HG03354 (cell line): ENCODE data around the gene ACTR3.

Experiments used
- ATAC-seq: cut with Tn5 transposase; IDR thresholded peaks from one replicate; pipeline ENCODE4 v1.9.1; 2021; ENCODE audit warnings: mild to moderate bottlenecking; ENCODE audit not compliant: unreplicated experiment, poor library complexity, severe bottlenecking

The ACTR3 gene

DNA sequence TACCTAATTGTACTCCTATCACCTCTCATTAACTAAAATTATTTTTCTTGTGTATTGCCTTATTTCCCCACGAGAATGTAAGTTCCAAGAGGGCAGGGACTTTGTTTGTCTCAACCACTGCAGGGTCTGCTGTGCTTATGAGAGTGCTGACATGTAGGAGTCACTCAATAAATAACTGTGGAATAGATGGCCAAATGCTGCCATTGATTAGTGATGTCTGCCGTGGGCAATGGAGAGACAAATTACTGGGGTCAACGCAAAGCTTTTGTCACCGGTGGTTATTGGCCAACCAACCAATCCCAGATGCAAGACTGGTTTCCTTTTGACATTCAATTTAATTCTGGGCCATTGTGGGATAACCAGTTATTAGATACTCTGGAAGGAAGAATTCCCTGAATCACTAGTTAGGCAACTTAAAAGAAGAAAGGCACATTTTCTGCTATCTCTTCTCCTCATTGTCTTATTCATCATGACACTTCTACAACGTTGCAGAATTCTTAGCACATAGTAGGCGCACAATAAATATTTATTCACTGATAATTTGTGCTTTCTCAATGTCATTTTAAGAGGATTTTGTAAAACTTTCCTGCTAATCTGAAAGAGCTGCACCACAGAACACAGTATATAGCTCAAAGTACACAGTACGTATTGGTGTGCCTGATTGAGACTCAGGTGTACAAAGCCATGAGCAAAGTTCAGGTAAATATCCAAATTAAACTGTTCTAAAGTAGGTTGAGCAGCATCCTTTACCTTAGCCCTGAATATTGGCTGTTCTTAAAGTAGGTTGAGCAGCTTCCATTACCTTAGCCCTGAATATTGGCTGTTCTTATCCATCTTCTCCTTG lies 95.9 kb downstream of the ACTR3 start:
- no peak for ATAC-seq

DNA sequence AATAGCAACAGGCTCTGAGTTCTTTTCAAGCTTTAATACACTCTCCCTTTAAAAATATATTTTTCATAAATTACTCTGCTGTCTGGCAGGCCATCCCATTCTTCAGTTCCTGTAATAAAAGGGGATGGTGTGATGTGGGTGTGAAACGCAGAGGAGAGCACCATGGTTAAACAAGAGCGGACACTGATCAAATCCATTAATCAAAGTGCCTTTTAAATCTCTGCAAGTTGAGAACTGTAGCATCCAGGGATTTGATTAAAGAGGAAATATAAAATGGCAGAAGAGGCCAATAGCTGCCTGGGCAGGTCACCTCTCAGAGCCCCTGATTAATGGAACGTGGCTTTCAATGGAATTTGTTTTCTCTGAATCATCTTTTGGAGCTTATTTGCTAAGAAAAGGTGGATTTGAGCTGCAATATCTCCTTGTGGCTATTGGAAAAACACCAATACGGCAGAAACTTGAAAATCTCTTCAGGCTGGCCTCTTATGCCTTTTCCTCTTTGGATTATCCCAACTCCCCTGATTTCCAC lies 96.9 kb downstream of the ACTR3 start:
- ATAC-seq: no peak

DNA sequence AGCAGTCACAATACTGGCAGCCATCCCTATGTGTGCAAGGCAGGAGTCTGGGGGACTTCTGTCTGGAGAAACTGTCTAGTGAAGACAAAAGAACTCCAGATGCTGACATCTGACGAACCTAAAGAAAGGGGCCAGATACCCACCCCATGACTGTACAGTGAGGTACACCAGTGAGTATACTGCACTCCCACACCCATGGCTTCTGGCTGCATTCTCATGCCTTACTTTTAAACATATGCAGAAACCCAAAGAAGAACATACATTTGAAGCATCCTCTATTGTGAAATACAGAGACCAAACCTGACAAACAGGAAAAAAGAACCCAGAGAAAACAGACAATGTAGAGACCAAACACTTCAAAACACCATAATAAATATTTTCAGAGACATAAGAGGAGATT lies 102.2 kb downstream of the ACTR3 start:
- ATAC-seq: no peak

DNA sequence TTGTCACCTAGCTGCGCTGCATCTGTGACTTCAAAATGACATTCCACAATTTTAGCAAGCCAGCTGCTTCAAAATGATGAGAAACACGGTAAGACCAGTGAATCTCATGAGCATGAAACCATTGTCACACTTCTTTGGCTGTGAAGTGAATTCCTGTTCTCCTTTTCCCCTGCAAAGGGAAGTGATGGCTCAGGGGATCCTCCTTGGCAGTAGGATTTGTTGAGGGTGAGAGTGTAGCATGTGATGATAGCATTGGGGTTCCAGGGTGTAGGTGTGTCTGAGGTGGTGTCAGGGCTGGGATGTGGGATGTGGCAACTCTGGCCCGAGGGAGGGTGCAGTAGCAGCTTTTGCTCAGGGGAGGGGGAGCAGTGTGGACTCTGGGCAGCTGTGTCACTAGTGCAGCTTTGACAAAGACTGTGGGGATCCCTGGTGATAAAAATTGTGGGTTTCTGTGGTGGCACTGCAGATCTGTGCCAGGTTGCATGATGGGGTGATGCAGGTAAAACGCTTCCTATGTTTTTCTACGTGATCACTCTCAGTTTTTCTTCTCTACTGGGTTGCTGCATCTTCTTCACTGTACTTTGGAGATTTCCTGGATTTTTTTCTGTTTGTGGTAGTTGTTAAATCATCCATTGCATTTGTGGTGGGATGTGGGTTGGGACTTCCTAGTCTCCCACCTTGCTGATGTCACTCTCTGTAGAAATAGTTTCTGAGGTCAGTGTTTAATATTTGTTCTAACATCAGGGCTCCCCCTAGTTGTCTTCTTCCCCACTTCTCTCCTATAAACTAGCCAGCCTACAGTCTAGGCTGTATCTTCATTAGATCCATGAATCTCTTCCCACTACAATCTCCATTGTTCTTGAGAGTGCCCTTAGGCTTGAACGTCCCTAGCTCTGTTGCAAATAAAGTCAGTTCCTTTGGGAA lies 107.0 kb downstream of the ACTR3 start:
- no peak for ATAC-seq

DNA sequence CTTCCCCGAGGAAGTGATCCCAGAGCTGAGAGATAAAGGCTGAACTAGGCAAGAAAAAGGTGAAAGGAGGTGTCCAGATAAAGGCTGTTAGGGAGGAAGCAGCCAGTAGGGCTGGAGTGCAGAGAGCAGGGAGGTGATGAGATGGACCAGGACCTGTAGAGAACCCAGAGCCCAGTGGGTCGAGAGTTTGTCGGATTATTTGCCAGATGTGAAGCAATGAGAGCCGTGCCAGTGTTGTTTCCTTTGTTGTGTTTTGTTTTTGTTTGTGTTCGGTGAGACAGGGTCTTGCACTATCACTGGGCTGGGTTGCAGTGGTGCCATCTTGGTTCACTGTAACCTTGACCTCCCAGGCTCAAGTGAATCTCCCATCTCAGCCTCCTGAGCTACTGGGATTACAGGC lies 111.3 kb downstream of the ACTR3 start:
- ATAC-seq: no peak

DNA sequence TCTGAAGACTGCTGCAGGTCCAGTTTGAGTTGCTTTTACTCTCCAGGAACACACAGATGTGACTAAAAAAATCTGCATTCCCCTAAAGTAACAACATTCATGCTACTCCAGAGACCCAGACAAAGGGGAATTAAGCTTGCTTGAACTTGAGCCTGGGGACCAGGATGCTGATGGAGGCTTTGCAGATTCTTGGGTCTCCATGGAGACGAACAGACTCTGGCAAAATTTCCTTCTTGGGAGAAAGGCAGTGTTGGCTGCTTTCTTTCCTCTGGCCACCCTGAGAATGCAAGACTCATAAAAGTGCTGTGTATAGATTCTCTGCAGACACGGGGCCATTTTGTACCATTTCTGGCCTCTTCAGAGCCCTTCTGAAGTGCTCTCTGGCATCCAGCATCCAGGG lies 112.0 kb downstream of the ACTR3 start:
- ATAC-seq: no peak

DNA sequence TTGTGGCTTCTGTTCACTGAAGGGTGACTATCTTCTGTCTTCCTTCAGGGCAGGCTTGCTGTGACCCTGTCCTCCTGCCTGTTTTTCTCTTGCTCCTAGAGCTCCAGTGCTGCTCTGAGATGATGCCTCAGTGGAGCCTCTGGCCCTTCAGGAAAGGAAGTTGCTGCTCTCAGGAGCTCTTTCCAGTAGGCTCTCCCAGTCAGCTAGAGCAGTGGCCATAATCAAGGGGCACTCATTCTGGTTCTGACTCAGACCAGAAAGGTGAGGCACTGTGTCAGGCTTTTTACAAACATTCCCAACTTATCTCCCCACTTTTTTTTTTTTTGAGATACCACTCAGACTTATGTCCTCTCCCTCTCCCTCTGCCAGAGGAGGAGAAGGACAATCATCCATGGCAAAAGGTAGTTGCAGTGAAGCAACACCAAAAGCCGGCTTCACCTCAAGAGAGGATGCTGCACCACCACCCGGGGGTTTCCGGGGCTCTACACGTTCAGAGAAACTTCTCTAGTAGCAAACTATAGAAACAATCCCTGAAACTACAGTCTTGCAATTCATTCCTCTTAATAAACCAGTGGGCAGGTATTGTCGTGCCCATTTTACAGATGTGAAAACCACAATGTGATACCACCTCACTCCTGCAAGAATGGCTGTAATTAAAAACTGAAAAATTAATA lies 115.4 kb downstream of the ACTR3 start:
- no peak for ATAC-seq

DNA sequence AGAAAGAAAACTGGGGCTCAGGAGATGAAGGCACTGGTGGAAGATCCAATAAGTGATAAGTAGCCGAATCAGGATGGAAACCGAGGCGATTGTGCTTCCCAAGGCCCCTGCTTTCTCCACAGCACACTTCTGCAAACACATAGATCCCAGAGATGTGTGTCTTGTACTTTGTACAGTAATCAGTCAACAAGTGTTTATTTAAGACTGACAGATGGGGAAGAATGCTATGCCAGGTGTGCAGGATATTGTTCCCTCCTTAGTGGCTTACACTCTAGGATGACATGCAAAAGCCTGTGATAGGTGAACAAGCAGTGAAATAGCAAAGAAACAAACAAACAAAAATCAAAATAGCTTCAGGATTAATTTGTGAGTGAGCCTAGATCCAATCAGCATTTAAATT lies 116.6 kb downstream of the ACTR3 start:
- ATAC-seq: no peak

DNA sequence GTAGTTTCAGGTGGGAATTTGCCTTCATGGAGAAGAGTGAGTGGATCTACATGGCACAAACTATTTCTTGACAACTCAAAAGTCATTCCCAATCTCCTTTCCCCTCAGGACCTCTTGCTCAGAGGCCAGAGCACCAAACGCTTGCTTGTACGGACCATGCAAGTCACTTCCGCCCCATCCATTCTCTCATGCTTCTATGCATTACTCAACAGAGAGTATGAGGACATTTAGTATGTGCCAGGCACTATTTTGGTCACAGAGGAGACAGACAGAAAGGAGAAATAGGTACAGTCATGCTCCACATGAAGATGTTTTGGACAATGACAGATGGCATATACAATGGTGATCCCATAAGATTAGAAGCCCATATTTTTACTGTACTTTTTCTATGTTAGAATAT lies 117.5 kb downstream of the ACTR3 start:
- no peak for ATAC-seq

DNA sequence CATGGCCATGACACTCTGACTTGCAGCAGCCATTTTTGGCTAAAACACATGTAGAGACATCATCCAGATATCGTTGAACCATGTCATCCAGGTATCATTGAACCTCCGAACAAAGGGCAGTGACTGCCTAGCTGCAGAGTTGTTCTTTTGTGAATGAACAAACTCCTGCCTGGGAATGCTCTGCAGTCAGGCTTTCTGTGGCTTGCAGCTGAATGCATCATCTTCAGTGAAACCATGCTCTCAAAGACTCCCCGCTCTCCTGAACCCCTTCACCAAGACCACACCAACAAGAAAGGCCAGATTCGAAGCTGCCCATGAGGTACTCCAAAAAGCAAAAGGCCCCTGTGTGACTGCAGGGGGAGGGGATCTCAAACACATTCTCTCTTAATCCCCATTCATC lies 118.8 kb downstream of the ACTR3 start:
- no peak for ATAC-seq

DNA sequence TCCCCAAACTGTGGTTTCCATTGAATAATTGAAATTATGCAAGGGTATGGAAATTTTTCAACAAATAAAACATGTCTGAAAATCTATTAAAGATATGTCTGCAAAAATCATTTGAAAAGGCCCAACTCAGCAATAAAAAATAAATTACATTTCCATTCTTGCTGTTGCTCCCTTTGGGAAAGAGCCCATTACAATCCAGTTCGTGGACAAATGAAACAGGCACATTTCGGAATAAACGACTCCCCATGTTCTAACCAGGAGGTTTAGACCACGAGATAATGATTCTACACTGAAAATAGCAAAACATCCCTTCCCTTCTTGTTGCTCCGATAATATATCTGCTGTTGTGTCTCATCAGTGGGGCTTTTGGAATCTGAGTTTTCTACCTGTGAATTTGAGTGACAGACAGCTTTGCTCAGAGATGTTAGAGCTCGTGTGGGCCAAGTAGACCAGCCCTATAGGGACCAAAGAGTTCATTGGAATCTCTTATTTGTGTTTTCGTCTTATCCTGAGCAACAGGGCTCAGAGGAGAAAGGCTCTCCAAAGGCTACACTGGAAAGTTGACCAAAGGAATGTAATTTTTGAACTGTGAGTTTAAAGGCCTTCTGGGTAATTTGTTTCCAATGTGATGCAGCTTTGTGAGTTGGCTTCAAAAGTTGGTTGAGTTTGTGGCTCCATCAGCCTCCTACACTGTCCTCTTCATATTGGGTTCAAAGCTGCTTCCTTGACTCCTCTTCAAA lies 119.5 kb downstream of the ACTR3 start:
- ATAC-seq: no peak

DNA sequence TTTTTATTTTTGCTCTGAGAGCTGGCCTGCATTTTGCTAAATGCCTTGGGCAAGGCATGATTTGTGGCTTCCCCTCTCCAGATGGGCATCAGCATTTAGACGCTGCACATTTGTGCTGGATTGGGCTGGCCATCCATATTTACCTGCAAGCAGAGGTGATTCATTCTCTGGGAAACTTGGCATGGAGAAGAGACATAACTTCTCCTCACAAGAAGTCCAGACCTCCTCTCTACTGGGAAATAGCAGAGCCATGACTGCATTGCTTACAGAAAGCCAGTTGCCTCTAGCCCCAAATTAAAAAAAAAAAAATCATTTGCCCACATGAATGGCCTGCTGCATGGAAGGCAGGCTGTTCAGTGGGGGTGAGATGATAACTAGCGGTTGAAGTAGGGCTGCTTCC lies 120.1 kb downstream of the ACTR3 start:
- ATAC-seq: no peak

DNA sequence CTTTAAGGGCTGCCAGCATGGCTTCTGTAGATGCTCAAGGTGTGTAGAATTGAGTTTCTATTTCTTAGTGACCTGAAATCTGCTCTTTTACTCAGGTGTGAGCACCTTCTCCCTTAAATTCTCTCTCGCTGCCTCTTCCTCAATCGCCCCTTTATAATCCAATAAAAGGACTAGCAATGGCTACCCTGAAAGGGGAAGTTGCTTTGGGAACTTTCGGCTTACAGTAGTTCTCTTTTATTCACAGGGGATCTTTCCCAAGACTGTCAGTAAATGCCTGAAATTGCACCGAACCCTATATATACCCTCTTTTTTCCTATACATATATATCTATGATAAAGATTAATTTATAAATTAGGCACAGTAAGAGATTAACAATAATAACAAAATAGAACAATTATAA lies 121.8 kb downstream of the ACTR3 start:
- no peak for ATAC-seq
